Mammary epithelial cell (primary cell): Measurements from ENCODE around the gene DIAPH3.

ENCODE experiments used
- CTCF ChIP-seq, 2 donors: IDR thresholded peaks in 1 of 2; conservative IDR thresholded peaks in 1 of 2; 2 replicates each; pipeline ENCODE4 v1.5.1; 2011 to 2012; ENCODE audit warnings: inconsistent platforms in 2 of 2, low read length in 2 of 2, mild to moderate bottlenecking in 2 of 2, control low read depth in 1 of 2, low read depth in 1 of 2; ENCODE audit not compliant: insufficient read depth in 1 of 2; ENCODE audit errors: extremely low read depth in 1 of 2
- EZH2 ChIP-seq: IDR thresholded peaks from 2 replicates; pipeline ENCODE4 v1.6.1; 2012; ENCODE audit warnings: low read length, inconsistent platforms, borderline replicate concordance

- no peak for TF ChIP-seq CTCF (conservative IDR thresholded peaks at IDR 0.05 in 1 of 2, IDR thresholded peaks at IDR 0.05 in 1 of 2; ENCODE audit: extremely low read depth in 1 of 2, insufficient read depth in 1 of 2, low read depth in 1 of 2, low read length in 2 of 2)
- no peak for TF ChIP-seq EZH2
Observed at GRCh38 chr13:60163478-60164233, at the start of gene DIAPH3.
